ENCODE results near the gene MON2.
"Not testable (repeated sequence)": the region's sequence is repeated elsewhere in the genome, so short reads cannot be mapped to it uniquely, and the experiment has no call there.

Gene MON2

GRCh38 chr12:62481843-62482540 is 15.4 kb downstream of the MON2 start:
- no peak for DNase-seq

GRCh38 chr12:62482769-62483168 is 16.1 kb downstream of the MON2 start:
- DNase-seq = no peak

GRCh38 chr12:62484233-62484632 is 17.6 kb downstream of the MON2 start:
- no peak for DNase-seq

- DNase-seq = no peak
These were observed 39.2 kb downstream of the MON2 start for GRCh38 chr12:62505786-62506185.

GRCh38 chr12:62512901-62513300 is 46.3 kb downstream of the MON2 start:
- no peak for DNase-seq

- not testable (repeated sequence) for DNase-seq
These were observed 47.5 kb downstream of the MON2 start for GRCh38 chr12:62514080-62514479.

GRCh38 chr12:62516927-62517326 is 50.3 kb downstream of the MON2 start:
- DNase-seq = no peak

GRCh38 chr12:62517887-62518286 is 51.3 kb downstream of the MON2 start:
- no peak for DNase-seq

- no peak for DNase-seq
These were observed 52.4 kb downstream of the MON2 start for GRCh38 chr12:62519043-62519442.

- DNase-seq = no peak
These were observed 53.7 kb downstream of the MON2 start for GRCh38 chr12:62520361-62520760.

GRCh38 chr12:62522984-62523383 is 56.4 kb downstream of the MON2 start:
- DNase-seq = no peak

- DNase-seq = no peak
These were observed 57.0 kb downstream of the MON2 start for GRCh38 chr12:62523619-62524018.

GRCh38 chr12:62525271-62525670 is 58.6 kb downstream of the MON2 start:
- no peak for DNase-seq

- DNase-seq = no peak
These were observed 64.0 kb downstream of the MON2 start for GRCh38 chr12:62530596-62530995.

GRCh38 chr12:62532333-62532732 is 65.7 kb downstream of the MON2 start:
- DNase-seq = no peak

- no peak for DNase-seq
These were observed 66.6 kb downstream of the MON2 start for GRCh38 chr12:62533087-62533754.

GRCh38 chr12:62533755-62534107 is 67.1 kb downstream of the MON2 start:
- DNase-seq = no peak

GRCh38 chr12:62536546-62536945 is 69.9 kb downstream of the MON2 start:
- DNase-seq = no peak

- DNase-seq = no peak
These were observed 70.9 kb downstream of the MON2 start for GRCh38 chr12:62537551-62537950.

GRCh38 chr12:62540354-62540753 is 73.7 kb downstream of the MON2 start:
- DNase-seq = no peak

- no peak for DNase-seq
These were observed 76.2 kb downstream of the MON2 start for GRCh38 chr12:62542814-62543213.

GRCh38 chr12:62543324-62543723 is 76.7 kb downstream of the MON2 start:
- no peak for DNase-seq

- DNase-seq = no peak
These were observed 77.1 kb downstream of the MON2 start for GRCh38 chr12:62543741-62544140.

- no peak for DNase-seq
These were observed 86.4 kb downstream of the MON2 start for GRCh38 chr12:62552906-62553556.

Data from activated CD4-positive, CD25-positive, alpha-beta regulatory T cell treated with anti-CD3 and anti-CD28 coated beads, Interleukin-2, amount 50 U/mL, for 72 hours (primary cell).